DMS53 (cell line): ENCODE measurements around the gene KLHL25.

ENCODE experiments used
- DNase-seq: peaks from one replicate; lab custom pipeline; 2025; lab: John Stamatoyannopoulos, UW

KLHL25 gene

DNA sequence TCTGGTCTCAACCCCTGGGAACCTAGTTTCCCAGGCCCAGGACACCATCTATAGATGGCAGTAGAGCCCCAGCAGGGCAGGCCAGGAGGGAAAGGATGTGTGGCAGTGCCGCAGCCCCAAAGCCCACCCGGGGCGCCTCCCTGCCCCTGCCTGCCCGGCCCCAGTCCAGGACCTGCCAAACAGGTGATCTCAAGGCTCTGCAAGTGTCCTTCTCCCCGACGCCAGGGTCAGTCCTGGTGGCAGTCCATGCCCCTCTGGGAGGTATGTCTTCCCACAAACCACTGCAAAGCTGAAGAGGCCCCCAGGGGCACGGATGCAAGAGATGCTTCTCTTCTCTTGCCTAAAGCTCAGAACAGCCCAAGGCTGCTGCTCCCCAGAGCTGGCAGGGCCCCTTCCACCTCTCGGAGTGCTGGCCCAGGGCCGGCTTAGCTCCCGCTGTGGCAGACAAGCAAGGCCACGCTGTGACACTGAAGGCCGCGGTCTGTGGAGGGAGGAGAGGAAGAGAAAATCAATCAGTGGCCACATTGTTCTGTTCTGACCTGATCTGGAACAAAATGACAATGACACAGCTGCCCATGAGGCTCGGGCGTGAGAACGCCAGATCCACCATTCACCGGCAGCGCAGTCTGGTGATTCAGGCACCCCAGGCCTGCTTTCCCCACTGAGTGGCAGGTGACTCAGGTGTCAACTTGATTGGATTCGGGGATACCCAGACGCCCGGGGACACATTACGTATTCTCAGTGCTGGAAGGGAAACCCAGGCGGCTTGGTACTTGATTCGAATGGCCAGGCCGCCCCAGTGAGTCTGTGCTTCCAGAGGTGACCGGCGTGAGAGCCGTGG is 34.0 kb downstream of the KLHL25 start:
- no peak for DNase-seq

DNA sequence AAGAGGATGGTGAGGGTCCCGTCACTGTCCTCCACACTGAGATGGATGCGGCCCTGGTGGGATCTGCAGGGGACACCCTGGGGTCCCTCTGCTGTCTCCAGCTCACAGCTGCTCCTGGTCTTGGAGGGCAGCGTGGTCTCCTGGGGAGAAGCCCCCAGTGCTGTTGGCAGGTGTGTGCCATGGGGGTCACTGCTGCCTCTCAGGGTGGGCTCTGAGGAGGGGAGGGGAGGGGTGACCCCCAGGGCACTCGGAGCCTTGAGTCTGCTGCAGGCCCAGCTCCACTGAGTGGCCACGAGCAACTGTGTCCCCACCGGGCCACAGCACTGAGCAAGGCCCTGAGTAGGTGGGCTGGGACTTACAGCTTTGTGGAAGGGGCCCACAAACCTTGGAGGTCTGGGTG is 34.7 kb downstream of the KLHL25 start:
- no peak for DNase-seq

DNA sequence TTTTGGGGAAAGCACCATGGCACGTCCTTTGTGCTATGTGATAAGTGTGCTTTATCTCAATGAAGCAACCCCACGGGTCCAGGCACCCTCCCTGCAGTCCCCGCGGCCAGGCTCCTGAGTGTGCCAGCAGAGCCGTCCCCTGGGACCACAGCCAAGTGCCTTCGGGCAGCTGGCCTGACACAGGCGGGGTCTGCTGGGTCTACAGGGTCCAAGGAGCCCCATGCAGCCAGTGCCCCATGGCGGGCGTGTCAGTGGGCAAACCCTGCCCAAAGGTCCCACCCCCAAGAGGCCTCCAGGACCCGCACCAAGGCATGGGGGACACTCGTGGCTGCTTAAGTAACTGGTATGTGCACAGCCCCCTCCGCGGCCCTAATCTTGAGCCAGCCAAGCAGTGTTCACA is 35.3 kb downstream of the KLHL25 start:
- DNase-seq, result no peak

DNA sequence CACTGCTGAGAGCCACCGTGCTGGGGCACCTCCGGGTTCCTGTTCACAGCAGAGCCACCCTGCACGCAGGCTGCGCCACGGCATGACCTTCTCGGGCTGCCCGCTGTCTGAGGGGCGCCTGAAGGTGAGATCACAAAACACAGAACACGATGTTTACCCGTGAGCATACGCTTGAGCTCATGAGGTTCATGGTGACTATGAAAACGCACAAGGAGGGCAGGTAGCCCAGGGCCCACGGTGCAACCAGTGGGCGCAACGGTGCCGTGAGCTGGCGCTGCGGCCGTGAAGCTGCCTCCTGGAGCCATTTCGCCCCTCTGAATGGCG is 36.1 kb downstream of the KLHL25 start:
- no peak for DNase-seq

DNA sequence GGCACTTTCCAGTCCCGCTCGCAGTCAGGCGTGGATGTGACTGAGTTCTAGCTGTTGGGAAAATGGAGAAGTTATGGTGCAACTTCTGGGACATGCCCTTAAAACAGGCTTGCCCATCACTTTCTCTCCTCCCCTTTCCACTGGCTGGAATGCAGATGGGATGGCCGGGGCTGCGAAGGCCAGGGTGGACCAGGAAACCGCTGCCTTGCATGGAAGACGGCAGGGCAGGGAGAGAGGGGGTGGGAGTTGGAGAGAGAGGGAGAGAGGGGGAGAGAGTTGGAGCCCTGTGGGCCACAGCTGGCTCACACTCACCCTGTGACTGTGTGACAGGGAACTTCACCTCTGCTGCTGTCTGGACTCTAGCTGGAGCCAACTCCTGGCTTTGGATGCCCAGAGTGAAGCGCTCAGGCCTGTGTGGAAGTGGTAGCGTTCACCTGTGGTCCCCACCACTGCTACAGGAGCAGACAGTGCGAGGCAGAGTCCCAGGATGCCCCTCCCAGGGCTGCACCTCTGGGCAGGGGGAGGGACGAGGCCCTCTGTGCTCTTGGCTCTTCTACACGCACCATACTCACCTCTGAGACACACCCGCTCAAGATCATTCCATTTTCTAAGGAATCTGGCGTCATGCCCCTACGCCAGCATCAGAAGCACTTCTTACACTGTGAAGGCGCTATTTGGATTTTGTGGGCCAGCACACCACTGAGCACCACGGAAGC is 36.6 kb downstream of the KLHL25 start:
- no peak for DNase-seq

DNA sequence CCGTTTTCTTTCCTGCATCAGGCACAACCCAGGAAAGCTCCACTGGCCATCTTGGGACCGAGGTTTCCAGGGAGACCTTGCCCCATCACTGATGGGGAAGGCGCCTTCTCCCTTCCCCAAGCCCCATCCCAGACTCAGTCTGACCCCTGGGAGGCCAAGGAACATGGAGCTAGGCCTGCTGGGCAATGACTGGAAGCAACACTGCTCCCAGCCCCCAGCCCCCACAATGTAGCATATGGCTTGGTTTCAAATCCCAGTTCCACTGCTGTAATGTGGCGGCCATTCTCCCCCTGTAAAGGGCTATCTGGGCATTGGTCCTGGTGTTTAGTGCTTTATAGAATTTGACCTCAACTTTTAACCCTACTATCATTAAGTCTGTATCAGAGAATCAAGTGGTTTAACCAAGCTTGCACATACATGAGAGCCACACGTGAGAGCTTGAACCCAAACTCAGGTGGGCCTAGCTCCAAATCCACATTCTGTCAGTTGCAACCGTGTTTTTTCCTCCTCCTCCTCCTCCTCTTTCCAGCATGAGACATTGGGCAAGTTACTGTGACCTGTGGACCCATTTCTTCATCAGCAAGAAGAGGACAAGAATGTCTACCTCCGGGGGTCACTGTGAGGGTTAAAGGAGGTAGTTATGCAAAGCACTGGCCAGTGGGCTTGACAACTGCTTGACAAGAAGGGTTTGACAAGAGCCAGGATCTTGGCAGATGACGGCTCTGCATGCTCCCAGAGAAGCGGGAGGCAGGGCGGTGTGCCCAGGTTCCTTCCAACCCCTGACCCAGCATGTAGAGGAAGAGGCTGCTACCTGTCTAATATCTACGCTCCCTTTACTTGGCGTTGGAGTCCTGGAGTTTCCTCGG is 37.4 kb downstream of the KLHL25 start:
- no peak for DNase-seq

DNA sequence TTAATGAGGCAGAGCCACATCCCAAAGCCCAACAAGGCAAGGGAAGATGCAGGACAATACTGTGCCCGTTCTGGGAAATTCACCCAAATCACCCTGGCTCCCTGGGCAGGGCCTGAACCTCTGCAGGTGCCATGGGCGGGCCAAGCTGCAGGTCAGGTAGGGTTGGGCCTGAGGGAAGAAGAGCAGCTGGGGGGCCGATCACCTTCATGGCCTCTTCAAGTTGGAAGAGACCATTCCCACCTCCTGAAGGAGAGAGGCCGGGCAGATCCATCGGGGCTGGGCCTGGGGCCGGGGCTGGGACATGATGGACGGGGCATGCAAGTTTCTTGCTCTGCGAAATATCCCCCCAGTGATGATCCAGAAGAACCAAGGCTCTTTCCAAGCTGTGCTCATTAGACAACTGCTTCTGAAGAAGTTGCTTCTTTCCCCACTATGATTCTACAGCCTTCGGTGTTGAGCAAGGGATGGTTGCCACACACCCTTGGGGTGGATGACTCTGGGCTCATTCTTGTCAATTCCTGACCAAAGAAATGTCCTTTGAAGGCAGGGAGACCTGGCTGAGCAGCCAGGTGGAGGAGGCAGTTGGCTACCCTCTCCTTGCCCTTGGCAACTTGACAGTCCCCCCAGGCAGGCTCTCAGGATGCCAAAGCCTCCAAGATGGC is 38.2 kb downstream of the KLHL25 start:
- DNase-seq, result no peak

DNA sequence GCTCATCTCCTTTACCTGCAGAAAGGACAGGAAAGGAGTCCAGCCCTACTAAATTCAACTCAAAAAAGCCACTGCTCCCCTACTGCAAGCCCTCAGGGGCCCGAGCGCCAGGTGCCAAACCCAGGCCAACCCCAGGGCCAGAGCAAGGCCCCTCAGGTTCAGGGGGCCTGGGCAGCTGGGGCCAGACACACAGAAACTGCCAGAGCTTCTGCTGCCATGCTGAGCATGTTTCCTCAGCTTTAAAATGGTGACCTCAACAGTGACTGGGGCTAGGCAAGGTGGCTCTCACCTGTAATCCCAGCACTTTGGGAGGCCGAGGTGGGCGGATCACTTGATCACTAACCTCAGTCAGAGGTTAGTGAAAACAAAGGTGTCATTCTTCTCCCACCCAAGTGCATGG is 38.8 kb downstream of the KLHL25 start:
- no peak for DNase-seq

DNA sequence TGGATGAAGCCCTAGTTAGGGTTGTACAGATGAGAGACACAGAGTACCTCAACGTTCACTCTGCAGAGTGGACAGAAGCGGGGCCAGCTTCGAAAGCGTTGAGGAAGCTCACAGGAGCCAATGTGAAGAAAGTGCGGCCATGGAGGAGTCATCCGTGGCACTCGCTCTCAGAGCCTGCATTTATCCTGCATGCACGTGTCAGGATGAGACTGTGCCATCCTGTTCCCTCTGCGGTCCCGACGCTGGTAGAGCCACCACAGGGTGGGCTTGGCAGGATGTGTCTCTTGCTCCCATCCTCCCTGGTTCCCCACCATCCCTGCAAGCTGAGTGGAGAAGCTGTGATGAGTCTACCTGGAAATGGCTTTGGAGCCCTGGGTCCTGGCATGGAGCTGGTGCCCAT is 39.3 kb downstream of the KLHL25 start:
- no peak for DNase-seq

DNA sequence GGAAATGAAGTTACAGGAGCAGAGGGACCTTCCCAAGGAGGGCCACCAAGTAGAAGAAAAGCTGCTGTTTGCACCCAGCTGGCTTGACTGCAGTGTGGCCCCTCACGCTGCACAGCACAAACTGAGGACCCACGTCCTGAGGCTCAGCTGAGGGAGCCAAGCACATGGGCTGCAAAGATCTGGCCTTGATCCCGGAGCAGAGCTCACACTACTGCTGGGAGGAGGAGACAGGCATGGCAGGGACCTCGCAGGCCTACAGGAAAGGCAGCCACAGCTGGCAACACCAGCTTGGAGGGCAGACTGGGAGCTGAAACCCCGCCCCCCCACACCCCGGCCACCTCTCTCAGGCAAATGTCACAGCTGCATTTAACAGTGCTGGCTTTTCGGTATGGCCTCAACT is 39.7 kb downstream of the KLHL25 start:
- no peak for DNase-seq

DNA sequence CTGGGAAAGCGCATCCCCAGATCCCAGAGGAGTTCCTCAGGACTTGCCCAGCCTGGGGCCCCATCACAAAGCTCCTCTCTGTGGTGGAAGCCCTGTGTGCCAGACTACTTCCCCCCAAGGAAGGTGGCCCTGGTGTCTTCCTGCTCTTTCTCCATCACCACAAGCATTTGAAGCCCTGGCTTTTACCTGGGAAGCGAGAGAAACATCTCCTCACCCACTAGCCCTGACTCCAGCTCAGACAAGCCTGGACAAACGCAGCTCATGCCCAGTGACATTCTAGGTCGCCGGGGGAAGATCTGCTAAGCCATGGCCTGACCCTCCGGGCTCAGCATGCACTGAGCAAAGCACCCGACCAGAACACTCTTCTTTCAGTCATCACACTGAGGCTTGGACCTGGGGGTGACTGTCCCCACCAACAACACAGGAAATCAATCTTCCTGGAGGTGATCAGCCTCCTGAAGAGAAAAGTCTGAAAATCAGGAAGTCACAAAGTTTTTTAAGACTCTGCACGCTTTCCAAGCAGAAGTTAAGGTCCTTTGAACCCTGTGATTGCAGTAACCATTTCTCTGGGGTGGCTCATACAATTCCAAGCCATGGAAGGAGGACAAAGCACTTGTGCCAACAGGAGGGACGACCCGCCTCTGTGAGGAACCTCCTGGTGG is 40.8 kb downstream of the KLHL25 start:
- DNase-seq, result no peak

DNA sequence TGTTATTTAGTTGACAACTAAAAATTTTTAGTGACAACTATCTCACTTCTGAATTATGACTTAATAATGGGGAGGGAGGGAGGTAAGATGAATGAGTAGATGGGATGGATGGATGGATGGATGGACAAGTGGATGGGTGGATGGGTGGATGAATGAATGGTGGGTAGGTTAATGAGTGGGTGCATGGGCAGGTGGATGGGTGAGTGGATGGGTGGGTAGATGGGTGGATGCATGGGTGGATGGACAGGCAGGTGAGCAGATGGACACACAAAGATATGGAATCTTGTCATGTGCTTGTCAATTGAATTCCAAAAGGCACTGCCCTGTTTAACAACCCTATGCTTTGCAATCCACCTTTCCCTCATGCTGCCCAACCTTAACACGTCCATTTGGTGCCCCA is 41.5 kb downstream of the KLHL25 start:
- no peak for DNase-seq

DNA sequence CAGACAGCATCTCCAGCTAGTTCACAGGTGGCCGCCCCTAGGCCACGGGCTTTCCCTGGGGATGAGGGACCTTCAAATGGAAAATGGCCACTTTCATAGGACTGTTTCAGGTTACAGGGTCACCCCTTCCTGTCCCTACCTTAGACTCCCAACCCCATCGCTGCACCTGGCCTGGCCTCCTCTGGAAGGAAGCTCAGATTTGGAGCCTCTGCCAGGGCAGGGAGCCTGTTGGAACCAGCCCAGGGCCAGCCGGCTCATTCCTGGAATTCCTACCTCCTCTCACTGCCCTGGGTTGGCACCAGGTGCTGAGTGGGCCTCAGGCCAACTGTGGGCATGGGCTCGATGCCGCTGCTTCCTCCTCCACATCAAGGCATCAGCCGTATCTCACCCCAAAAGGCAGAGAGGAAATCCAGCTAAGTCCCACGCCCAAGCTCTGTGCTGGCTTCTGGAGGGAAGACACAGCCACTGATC is 42.2 kb downstream of the KLHL25 start:
- no peak for DNase-seq

DNA sequence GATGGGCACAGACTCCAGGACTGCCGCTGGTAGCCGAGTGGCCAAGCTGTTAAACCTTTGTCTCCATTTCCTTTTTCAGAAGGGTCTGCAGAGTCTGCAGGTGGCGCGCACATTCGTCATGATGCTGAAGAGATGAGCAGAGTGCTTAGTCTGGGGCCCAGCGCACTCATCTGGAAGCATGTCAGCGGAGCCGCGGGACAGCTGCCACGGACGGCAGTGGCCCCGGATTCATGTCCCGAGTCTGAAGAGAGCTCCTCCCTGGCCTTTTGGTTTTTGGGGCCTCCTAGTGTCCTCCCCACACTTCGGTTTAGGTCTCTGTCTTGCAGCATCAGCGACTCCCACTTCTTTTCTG is 42.6 kb downstream of the KLHL25 start:
- no peak for DNase-seq

DNA sequence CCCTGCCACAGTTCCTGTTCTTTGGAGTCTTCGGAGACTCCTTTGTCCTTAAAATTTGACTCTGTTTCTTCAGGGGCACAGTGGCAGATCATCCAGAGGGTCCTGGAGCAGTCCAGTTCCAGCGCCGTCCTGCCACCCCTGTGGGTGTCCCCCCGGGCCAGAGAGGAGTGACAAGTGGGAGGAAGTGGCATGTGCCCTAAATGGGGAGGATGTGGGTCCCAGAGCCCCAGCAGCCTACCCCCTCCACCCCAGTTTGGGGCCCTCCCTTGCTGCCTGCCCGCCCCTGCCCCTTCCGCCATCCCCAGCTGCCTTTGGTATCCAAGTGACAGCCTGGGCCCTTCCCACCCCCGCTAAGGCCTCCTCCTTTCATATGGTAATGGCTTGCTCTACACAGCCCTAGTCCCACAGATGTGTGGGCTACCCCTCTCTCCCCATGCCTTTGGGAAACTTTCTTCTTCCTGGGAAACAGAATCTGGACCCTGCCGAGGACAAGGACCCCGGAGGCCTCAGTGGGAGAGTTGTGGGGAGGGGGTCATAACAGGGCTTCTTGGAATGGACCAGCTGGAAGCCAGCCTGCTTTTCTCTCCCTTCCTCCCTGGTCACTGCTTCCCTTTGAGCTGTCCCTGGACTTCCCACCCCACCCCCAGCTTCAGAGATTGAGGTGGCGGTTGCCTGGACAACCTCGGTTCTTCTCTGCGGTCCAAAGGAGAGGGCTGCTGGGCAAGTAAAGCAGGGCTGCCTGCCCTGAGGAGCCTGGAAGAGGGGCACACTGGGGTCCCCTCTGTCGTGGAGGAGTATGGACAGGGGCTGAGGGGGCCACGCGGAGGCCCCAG is 43.2 kb downstream of the KLHL25 start:
- no peak for DNase-seq

DNA sequence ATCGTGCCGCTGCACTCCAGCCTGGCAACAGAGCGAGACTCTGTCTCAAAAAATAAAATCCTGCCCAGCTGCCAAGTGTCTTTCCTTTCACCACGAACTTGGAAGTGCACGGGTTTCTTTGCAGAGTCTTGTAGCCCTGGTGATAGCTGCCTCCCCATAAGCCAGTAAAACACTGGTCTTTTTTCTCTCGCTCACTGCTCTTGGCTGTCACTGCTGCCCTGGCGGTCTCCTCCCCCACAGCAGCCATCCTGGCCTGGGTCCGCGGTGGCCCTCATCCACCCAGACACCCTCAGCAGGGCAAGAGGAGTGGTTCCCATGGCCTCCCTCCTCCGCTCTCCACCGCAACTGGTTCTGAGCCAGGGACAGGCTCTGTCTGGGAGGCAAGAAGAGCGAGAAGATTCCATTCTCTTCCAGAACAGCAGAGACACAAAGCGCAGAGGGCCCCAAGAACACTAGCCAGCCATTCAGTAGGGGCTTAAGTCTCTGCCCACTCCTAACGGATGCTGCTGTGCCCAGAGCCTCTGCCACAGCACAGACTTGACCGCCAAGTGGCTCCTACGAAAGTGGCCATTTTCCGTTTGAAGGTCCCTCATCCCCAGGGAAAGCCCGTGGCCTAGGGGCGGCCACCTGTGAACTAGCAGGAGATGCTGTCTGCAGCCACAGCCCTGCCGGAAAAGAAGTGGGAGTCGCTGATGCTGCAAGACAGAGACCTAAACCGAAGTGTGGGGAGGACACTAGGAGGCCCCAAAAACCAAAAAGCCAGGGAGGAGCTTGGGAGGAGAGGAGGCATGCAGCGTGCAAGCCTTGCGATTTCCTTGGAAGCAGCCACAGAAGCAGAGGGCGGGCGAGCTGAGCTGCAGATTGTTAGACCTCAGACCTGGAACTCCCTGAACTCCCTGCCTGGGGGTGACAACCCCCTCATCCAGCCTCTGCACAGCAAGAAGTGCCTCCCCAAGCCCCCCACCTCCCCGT is 44.1 kb downstream of the KLHL25 start:
- no peak for DNase-seq

DNA sequence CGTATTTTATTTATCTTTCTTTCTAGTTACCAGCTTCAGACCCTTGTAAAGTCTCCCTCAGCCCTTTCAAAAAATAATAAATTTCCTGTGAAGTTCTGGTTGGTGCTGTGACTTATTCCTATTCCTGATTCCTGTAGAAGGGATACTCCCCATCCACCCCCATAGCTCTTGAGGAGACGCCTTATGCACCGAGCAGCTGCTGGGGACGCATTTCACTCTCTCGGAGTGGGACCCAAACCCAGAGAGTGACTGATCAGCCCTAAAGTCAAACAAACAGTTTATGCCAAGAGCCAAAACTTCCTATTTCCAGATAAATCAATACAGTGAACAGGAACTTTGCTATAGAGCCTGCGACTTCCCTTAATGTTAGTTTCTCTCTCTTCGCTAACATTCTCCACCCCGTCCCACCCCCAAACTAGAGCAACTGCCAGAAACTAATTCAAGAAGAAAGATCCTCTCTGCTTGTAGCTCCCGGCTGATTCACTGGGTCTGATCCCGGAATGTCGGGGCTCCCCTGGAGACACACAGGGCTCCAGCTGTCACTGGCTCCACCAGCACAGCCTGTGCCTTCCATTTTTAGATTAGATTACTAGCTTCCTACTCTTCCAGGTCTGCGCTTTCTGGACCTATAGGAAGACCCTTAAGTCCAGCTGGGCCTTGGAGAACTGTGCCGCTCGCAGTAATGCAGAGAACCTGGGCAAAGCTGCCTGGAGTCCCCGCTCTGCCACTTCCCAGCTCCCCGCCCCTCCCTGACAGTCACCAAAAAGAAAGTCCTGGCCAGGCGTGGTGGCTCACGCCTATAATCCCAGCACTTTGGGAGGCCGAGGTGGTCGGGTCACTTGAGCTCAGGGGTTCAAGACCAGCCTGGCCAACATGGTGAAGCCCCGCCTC is 45.2 kb downstream of the KLHL25 start:
- DNase-seq, result no peak

DNA sequence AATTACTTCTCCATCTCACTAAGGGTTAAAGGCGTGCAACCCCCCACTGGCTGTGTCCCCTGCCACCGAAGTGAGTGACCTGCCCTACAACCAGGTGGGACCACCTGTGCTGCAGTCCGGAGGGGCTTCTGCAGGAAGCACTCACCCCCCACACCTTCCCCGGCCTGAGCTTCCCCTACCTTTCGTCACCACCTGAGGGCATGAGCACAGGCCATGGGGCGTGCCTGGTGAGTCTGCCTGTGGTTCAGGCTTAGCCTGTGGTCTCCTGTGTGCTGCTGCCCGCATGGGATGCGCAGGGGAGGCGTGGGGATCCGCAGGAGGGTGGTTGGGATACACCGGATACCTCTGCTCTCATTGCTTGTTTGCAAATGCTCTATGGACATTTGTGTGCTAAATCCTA is 46.0 kb downstream of the KLHL25 start:
- no peak for DNase-seq

DNA sequence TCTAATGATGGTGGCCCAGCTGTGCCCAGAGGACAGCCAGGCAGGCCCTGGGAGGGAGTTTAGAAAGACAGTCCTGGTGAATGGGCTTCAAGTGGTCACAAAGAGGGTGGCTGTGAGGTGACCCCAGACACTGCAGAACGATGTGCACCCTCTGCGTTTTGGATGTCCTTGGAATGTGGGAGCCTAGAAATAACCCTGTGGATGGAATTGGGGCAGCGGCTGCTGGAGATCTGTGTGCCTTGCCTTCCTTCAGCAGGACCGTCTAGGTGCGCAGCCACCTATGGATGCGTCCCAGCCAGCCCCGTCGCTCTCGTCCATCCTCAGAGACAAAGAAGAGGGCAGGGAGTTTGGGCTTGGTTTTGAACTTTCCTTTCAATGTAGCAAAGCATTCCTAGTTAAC is 46.5 kb downstream of the KLHL25 start:
- no peak for DNase-seq
